ENCODE measurements around the gene SNAP47.

SNAP47 gene

DNA sequence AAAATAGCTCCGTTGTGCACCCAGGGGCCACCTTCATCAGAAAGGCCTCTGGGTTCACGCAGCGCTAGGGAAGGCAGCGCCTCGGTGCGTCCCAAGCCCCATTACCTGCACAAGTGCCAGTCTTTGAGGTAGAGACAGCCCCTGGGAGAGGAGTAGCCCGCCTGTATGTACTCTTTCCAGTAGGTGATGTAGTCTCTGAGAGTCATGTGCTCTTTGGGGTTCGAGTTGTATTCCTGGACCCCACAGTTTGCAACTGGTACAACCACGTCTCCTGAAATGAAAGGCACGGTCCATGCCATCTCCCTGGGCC is 734 bp upstream of the SNAP47 start:
- Histone ChIP-seq H3F3A (ENCODE audit: insufficient read depth) (peaks cover 6% of the 10 kb centered on the region; the same call in 1 of the 2 replicates), H3K79me2 (ENCODE audit: insufficient read depth, low read length) (peaks cover 54% of the 10 kb centered on the region), H4K20me1 (ENCODE audit: low read depth, low read length) (no peaks in the 10 kb centered on the region), H3K9me2 (replicated peaks; ENCODE audit: insufficient read depth, low read length) (no peaks in the 10 kb centered on the region), H3K9ac (ENCODE audit: low read length) (peak overlapping the region; percentile 94), H3K27me3 (ENCODE audit: low read length) (no peaks in the 10 kb centered on the region), H3K27ac (ENCODE audit: low read depth, low read length) (peak overlapping the region; percentile 38; the same call in 1 of the 2 replicates), H3K36me3 (ENCODE audit: low read length) (no peaks in the 10 kb centered on the region), H2AFZ (ENCODE audit: low read depth, low read length, severe bottlenecking) (peak overlapping the region; percentile 94), H3K9me3 (ENCODE audit: insufficient read depth, low read length) (no peaks in the 10 kb centered on the region), H3K4me3 (ENCODE audit: insufficient read depth, low read length, poor library complexity, severe bottlenecking) (peak overlapping the region; percentile 95), H3K4me2 (ENCODE audit: low read depth, low read length, poor library complexity, severe bottlenecking) (peak overlapping the region; percentile 81)
- TF ChIP-seq, protein P1, sequence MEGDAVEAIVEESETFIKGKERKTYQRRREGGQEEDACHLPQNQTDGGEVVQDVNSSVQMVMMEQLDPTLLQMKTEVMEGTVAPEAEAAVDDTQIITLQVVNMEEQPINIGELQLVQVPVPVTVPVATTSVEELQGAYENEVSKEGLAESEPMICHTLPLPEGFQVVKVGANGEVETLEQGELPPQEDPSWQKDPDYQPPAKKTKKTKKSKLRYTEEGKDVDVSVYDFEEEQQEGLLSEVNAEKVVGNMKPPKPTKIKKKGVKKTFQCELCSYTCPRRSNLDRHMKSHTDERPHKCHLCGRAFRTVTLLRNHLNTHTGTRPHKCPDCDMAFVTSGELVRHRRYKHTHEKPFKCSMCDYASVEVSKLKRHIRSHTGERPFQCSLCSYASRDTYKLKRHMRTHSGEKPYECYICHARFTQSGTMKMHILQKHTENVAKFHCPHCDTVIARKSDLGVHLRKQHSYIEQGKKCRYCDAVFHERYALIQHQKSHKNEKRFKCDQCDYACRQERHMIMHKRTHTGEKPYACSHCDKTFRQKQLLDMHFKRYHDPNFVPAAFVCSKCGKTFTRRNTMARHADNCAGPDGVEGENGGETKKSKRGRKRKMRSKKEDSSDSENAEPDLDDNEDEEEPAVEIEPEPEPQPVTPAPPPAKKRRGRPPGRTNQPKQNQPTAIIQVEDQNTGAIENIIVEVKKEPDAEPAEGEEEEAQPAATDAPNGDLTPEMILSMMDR (IDR thresholded peaks at IDR 0.05; ENCODE audit: insufficient read depth, low read length, poor library complexity, severe bottlenecking): no peak
- no peak for TF ChIP-seq EZH2phosphoT487 (conservative IDR thresholded peaks at IDR 0.05; ENCODE audit: low read length)

DNA sequence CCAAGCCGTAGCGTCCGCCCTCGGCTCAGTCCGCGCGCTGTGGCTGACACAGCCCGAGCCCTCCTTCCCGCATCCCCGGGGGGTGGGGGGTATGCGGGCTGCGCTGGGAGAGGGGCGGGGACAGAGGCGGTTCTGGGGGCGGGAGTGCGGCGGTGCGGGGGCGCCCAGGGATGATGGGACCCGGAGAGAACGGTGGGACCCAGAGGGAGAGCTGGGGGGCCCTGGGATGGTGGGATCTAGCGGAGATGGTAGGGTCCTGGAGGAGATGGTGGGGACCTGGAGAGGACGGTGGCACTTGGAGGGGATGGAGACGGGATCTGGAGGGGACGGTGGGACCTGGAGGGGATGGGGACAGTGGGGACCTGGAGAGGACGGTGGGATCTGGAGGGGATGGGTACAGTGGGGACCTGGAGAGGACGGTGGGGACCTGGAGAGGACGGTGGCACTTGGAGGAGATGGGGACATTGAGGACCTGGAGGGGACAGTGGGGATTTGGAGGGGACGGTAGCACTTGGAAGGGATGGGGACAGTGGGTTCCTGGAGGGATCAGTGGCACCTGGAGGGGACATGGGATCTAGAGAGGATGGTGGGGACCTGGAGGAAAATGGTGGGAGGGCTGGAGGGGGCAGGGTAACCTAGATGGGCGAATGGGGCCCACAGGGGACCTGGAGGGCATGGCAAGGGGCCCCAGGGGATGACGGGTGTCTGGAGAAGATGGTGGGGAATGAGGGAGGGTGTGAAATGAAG is 477 bp downstream of the SNAP47 start:
- peak overlapping the region; percentile 95 for H2AFZ ChIP-seq (ENCODE audit: low read depth, low read length, severe bottlenecking)
- no peaks in the 10 kb centered on the region for H3K9me3 ChIP-seq (ENCODE audit: insufficient read depth, low read length)
- peak overlapping the region; percentile 89 for H3K4me2 ChIP-seq (ENCODE audit: low read depth, low read length, poor library complexity, severe bottlenecking)
- H3K79me2 ChIP-seq (ENCODE audit: insufficient read depth, low read length): peaks cover 66% of the 10 kb centered on the region
- peak overlapping the region; percentile 47; the same call in 1 of the 2 replicates for H3K27ac ChIP-seq (ENCODE audit: low read depth, low read length)
- peaks cover 3% of the 10 kb centered on the region; the same call in 1 of the 2 replicates for H4K20me1 ChIP-seq (ENCODE audit: low read depth, low read length)
- peak overlapping the region; percentile 95 for H3K4me3 ChIP-seq (ENCODE audit: insufficient read depth, low read length, poor library complexity, severe bottlenecking)
- no peaks in the 10 kb centered on the region for H3F3A ChIP-seq (ENCODE audit: insufficient read depth)
- H3K9ac ChIP-seq (ENCODE audit: low read length): peak overlapping the region; percentile 94
- H3K9me2 ChIP-seq (replicated peaks; ENCODE audit: insufficient read depth, low read length): no peaks in the 10 kb centered on the region
- TF ChIP-seq, protein P1 (IDR thresholded peaks at IDR 0.05; ENCODE audit: insufficient read depth, low read length, poor library complexity, severe bottlenecking): no peak
- TF ChIP-seq EZH2phosphoT487 (conservative IDR thresholded peaks at IDR 0.05; ENCODE audit: low read length): no peak
- H3K36me3 ChIP-seq (ENCODE audit: low read length): no peaks in the 10 kb centered on the region
- H3K27me3 ChIP-seq (ENCODE audit: low read length): no peaks in the 10 kb centered on the region

DNA sequence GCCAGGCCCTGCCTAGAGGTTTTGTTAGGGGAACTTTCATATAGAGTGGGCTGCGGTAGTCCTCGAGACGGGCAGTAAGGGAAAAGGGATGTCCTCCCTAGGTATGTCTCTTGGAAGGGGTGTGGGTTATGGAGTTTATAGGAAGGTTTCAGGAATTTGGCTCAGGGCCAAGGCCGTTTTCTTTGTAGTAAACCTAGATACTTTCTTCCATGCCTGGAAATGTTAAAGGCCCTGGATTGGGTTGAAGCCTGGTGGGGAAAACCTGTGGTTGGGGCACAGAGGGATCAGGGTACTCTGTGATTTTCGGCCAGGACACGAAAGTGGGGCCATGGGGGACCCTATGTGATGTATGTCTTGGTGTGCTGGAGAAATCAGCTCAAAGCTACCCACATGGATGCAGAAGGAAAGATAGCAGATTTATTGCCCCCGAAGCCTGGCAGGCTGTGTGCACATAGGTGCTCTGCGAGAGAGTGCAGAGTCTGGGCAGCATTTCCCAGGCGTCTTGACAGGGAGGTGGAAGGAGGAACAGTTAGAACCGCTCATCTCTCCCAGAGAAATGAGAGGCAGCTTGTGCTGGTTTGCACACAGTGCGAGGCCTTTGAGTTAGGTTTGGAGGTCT is 1.7 kb downstream of the SNAP47 start:
- peaks cover 3% of the 10 kb centered on the region; the same call in 1 of the 2 replicates for H4K20me1 ChIP-seq (ENCODE audit: low read depth, low read length)
- TF ChIP-seq, protein P1 (IDR thresholded peaks at IDR 0.05; ENCODE audit: insufficient read depth, low read length, poor library complexity, severe bottlenecking): no peak
- TF ChIP-seq EZH2phosphoT487 (conservative IDR thresholded peaks at IDR 0.05; ENCODE audit: low read length): no peak
- H3F3A ChIP-seq (ENCODE audit: insufficient read depth): no peaks in the 10 kb centered on the region
- H3K27me3 ChIP-seq (ENCODE audit: low read length): no peaks in the 10 kb centered on the region
- no peaks in the 10 kb centered on the region for H3K9me2 ChIP-seq (replicated peaks; ENCODE audit: insufficient read depth, low read length)
- no peak overlapping the region for H3K4me3 ChIP-seq (ENCODE audit: insufficient read depth, low read length, poor library complexity, severe bottlenecking)
- H3K9ac ChIP-seq (ENCODE audit: low read length): no peak overlapping the region
- H3K36me3 ChIP-seq (ENCODE audit: low read length): no peaks in the 10 kb centered on the region
- H3K9me3 ChIP-seq (ENCODE audit: insufficient read depth, low read length): no peaks in the 10 kb centered on the region
- H3K4me2 ChIP-seq (ENCODE audit: low read depth, low read length, poor library complexity, severe bottlenecking): peak overlapping the region; percentile 89
- no peak overlapping the region for H3K27ac ChIP-seq (ENCODE audit: low read depth, low read length)
- peaks cover 66% of the 10 kb centered on the region for H3K79me2 ChIP-seq (ENCODE audit: insufficient read depth, low read length)
- H2AFZ ChIP-seq (ENCODE audit: low read depth, low read length, severe bottlenecking): no peak overlapping the region
